Muscle layer of colon (tissue), 2 donors: ENCODE measurements around the gene GSTCD.
A peak's percentile ranks its signal among the peaks of the same experiment; 100 is the strongest.

Source experiments
- H3K27ac ChIP-seq: one replicate; pipeline ENCODE4 v1.7.0; 2013; ENCODE audit warnings: low read depth, mild to moderate bottlenecking, low read length, moderate library complexity
- H3K27me3 ChIP-seq, 2 donors: one replicate each; pipeline ENCODE4 v1.7.0; 2013; ENCODE audit warnings: low read length in 2 of 2, mild to moderate bottlenecking in 2 of 2; ENCODE audit not compliant: insufficient read depth in 2 of 2, control insufficient read depth in 1 of 2
- H3K36me3 ChIP-seq: one replicate; pipeline ENCODE4 v1.7.0; 2013; ENCODE audit warnings: mild to moderate bottlenecking, low read length; ENCODE audit not compliant: insufficient read depth
- H3K4me1 ChIP-seq: one replicate; pipeline ENCODE4 v1.7.0; 2013; ENCODE audit warnings: mild to moderate bottlenecking, low read length; ENCODE audit not compliant: insufficient read depth
- H3K4me3 ChIP-seq, 2 donors: one replicate each; pipeline ENCODE4 v1.7.0; 2013; ENCODE audit warnings: low read length in 2 of 2, low read depth in 1 of 2, mild to moderate bottlenecking in 1 of 2, moderate library complexity in 1 of 2
- H3K9ac ChIP-seq: one replicate; pipeline ENCODE4 v1.7.0; 2013; ENCODE audit warnings: low read length
- H3K9me3 ChIP-seq: one replicate; pipeline ENCODE4 v1.7.0; 2013; ENCODE audit warnings: mild to moderate bottlenecking, low read length
- donor health status: abdominal sarcoma.
- donor health status: Adenocarcinoma of cecum.

The GSTCD gene

GRCh38 chr4:105708181-105709080 lies at the start of gene GSTCD, which contains the start of gene INTS12:
Gene GSTCD, plus strand, starts transcription at chr4:105708784. Its CDS starts 8,830 bp downstream, at chr4:105717614.
Gene INTS12, minus strand, starts transcription at chr4:105708689. Its CDS starts 8,684 bp downstream, at chr4:105700005.
- H3K36me3 ChIP-seq, result no peaks in the 10 kb centered on the region
- H3K4me1 ChIP-seq, result peaks cover 16% of the 10 kb centered on the region
- no peaks in the 10 kb centered on the region for H3K9me3 ChIP-seq
- H3K4me3 ChIP-seq, result peak within 1 kb of the TSS; percentile 84 to 96
- peak within 1 kb of the TSS; percentile 88 for H3K27ac ChIP-seq
- H3K9ac ChIP-seq, result peak within 1 kb of the TSS; percentile 87
- no peaks in the 10 kb centered on the region for H3K27me3 ChIP-seq

- no peaks in the 10 kb centered on the region for H3K4me1 ChIP-seq
- no peak overlapping the region for H3K9ac ChIP-seq
- H3K9me3 ChIP-seq, result no peaks in the 10 kb centered on the region
- no peak overlapping the region for H3K27ac ChIP-seq
- no peaks in the 10 kb centered on the region for H3K27me3 ChIP-seq
- H3K4me3 ChIP-seq, result no peak overlapping the region
- no peaks in the 10 kb centered on the region for H3K36me3 ChIP-seq
Observed at GRCh38 chr4:105659190-105659589, 49.4 kb upstream of the GSTCD start.

GRCh38 chr4:105661028-105661427 lies 47.6 kb upstream of the GSTCD start:
- Histone ChIP-seq H3K9me3 (no peaks in the 10 kb centered on the region), H3K27ac (no peak overlapping the region), H3K4me3 (no peak overlapping the region), H3K4me1 (no peaks in the 10 kb centered on the region), H3K36me3 (no peaks in the 10 kb centered on the region), H3K9ac (no peak overlapping the region), H3K27me3 (no peaks in the 10 kb centered on the region)

GRCh38 chr4:105662935-105663675 lies 45.5 kb upstream of the GSTCD start:
- no peaks in the 10 kb centered on the region for H3K27me3 ChIP-seq

GRCh38 chr4:105666693-105667092 lies 41.9 kb upstream of the GSTCD start:
- H3K4me1 ChIP-seq, result no peaks in the 10 kb centered on the region
- H3K27me3 ChIP-seq, result no peaks in the 10 kb centered on the region
- H3K9me3 ChIP-seq, result no peaks in the 10 kb centered on the region
- no peaks in the 10 kb centered on the region for H3K36me3 ChIP-seq
- H3K4me3 ChIP-seq, result no peak overlapping the region
- H3K9ac ChIP-seq, result no peak overlapping the region
- H3K27ac ChIP-seq, result no peak overlapping the region

More at GRCh38 chr4:105662935-105663675, 45.5 kb upstream of the GSTCD start:
- Histone ChIP-seq H3K4me1 (no peaks in the 10 kb centered on the region), H3K9me3 (no peaks in the 10 kb centered on the region), H3K27ac (no peak overlapping the region), H3K36me3 (no peaks in the 10 kb centered on the region), H3K9ac (no peak overlapping the region), H3K4me3 (no peak overlapping the region)

GRCh38 chr4:105670684-105671083 lies 37.9 kb upstream of the GSTCD start:
- no peak overlapping the region for H3K9ac ChIP-seq
- H3K9me3 ChIP-seq, result no peaks in the 10 kb centered on the region
- no peak overlapping the region for H3K27ac ChIP-seq
- H3K4me3 ChIP-seq, result no peak overlapping the region
- H3K4me1 ChIP-seq, result no peaks in the 10 kb centered on the region
- H3K27me3 ChIP-seq, result no peaks in the 10 kb centered on the region
- no peaks in the 10 kb centered on the region for H3K36me3 ChIP-seq

- Histone ChIP-seq H3K9ac (no peak overlapping the region), H3K4me1 (no peaks in the 10 kb centered on the region), H3K27ac (no peak overlapping the region), H3K9me3 (no peaks in the 10 kb centered on the region), H3K4me3 (no peak overlapping the region), H3K36me3 (no peaks in the 10 kb centered on the region), H3K27me3 (no peaks in the 10 kb centered on the region)
Observed at GRCh38 chr4:105671301-105671700, 37.3 kb upstream of the GSTCD start.

GRCh38 chr4:105674011-105674410 lies 34.6 kb upstream of the GSTCD start:
- Histone ChIP-seq H3K4me3 (no peak overlapping the region), H3K27me3 (no peaks in the 10 kb centered on the region), H3K27ac (no peak overlapping the region), H3K36me3 (no peaks in the 10 kb centered on the region), H3K4me1 (no peaks in the 10 kb centered on the region), H3K9me3 (no peaks in the 10 kb centered on the region), H3K9ac (no peak overlapping the region)

- H3K27me3 ChIP-seq, result no peaks in the 10 kb centered on the region
- no peaks in the 10 kb centered on the region for H3K9me3 ChIP-seq
- no peaks in the 10 kb centered on the region for H3K4me1 ChIP-seq
- H3K4me3 ChIP-seq, result no peak overlapping the region
- H3K27ac ChIP-seq, result no peak overlapping the region
- H3K9ac ChIP-seq, result no peak overlapping the region
- peaks cover 2% of the 10 kb centered on the region for H3K36me3 ChIP-seq
Observed at GRCh38 chr4:105677709-105678108, 30.9 kb upstream of the GSTCD start.

- Histone ChIP-seq H3K4me1 (no peaks in the 10 kb centered on the region), H3K27me3 (no peaks in the 10 kb centered on the region), H3K9ac (no peak overlapping the region), H3K27ac (no peak overlapping the region), H3K4me3 (no peak overlapping the region), H3K36me3 (peaks cover 6% of the 10 kb centered on the region), H3K9me3 (no peaks in the 10 kb centered on the region)
Observed at GRCh38 chr4:105679186-105679585, 29.4 kb upstream of the GSTCD start.

GRCh38 chr4:105683038-105683437 lies 25.5 kb upstream of the GSTCD start:
- Histone ChIP-seq H3K4me1 (no peaks in the 10 kb centered on the region), H3K9ac (no peak overlapping the region), H3K9me3 (no peaks in the 10 kb centered on the region), H3K36me3 (peaks cover 11% of the 10 kb centered on the region), H3K27me3 (no peaks in the 10 kb centered on the region), H3K27ac (no peak overlapping the region), H3K4me3 (no peak overlapping the region)
